ENCODE results near the gene CELF1. TPM values are rescaled to one million over a fixed set of nuclear protein-coding genes. Genes with fewer than 3 reads are reported as not detected.

CELF1 gene
- total and polyA plus RNA-seq, 2 of the 13 experiments (the other 11 are each of a cell fraction or from before 2014, with no cell fraction given): 69.0 to 80.1 TPM

DNA sequence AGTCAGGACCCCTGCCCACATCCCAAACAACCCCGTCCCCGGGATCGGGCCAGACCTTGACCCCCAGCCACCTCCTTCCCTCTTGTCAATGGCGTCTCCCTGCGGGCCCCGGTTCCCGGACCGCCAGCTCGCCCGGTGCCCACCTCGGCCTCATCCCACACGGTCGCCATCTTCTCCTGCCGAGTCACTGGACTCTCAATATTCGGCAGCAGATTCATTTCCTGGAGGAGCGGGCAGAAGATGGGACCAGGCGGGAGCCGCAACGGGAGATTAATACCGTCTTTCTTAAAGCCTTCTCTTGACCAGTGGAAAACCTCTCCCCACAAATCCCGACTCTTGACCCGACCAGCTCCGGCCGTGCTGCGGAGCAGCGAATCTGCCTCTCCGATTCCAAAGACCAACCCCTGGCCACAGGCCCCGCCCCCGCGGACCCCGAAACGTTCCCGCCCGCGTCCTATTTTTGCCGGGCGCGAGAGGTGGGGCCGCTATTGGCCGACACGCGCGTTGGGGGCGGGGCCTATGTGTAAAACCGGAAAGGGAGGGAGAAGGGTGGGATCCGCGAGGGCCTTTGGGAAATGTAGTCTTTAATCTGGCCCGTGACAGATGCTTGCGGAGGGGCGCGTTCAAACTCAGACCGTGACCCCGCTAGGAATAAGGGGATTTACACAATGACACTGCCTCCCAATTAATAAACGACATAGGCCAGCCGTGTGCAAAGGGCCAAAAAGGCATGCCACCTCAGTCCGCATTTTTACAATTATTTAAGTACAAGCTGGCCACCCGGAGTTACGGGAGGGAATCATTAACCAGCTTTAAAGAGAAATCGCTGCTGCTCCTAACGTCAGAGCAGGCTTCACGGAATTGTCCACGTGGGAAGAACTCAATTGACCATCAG is 126.6 kb downstream of the CELF1 start, which contains the start of gene PSMC3 (continued):
- TF ChIP-seq, protein P1, sequence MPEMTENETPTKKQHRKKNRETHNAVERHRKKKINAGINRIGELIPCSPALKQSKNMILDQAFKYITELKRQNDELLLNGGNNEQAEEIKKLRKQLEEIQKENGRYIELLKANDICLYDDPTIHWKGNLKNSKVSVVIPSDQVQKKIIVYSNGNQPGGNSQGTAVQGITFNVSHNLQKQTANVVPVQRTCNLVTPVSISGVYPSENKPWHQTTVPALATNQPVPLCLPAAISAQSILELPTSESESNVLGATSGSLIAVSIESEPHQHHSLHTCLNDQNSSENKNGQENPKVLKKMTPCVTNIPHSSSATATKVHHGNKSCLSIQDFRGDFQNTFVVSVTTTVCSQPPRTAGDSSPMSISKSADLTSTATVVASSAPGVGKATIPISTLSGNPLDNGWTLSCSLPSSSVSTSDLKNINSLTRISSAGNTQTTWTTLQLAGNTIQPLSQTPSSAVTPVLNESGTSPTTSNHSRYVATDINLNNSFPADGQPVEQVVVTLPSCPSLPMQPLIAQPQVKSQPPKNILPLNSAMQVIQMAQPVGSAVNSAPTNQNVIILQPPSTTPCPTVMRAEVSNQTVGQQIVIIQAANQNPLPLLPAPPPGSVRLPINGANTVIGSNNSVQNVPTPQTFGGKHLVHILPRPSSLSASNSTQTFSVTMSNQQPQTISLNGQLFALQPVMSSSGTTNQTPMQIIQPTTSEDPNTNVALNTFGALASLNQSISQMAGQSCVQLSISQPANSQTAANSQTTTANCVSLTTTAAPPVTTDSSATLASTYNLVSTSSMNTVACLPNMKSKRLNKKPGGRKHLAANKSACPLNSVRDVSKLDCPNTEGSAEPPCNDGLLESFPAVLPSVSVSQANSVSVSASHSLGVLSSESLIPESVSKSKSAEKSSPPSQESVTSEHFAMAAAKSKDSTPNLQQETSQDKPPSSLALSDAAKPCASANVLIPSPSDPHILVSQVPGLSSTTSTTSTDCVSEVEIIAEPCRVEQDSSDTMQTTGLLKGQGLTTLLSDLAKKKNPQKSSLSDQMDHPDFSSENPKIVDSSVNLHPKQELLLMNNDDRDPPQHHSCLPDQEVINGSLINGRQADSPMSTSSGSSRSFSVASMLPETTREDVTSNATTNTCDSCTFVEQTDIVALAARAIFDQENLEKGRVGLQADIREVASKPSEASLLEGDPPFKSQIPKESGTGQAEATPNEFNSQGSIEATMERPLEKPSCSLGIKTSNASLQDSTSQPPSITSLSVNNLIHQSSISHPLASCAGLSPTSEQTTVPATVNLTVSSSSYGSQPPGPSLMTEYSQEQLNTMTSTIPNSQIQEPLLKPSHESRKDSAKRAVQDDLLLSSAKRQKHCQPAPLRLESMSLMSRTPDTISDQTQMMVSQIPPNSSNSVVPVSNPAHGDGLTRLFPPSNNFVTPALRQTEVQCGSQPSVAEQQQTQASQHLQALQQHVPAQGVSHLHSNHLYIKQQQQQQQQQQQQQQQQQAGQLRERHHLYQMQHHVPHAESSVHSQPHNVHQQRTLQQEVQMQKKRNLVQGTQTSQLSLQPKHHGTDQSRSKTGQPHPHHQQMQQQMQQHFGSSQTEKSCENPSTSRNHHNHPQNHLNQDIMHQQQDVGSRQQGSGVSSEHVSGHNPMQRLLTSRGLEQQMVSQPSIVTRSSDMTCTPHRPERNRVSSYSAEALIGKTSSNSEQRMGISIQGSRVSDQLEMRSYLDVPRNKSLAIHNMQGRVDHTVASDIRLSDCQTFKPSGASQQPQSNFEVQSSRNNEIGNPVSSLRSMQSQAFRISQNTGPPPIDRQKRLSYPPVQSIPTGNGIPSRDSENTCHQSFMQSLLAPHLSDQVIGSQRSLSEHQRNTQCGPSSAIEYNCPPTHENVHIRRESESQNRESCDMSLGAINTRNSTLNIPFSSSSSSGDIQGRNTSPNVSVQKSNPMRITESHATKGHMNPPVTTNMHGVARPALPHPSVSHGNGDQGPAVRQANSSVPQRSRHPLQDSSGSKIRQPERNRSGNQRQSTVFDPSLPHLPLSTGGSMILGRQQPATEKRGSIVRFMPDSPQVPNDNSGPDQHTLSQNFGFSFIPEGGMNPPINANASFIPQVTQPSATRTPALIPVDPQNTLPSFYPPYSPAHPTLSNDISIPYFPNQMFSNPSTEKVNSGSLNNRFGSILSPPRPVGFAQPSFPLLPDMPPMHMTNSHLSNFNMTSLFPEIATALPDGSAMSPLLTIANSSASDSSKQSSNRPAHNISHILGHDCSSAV (CRISPR knock-in tag; IDR thresholded peaks at IDR 0.05; ENCODE audit: borderline replicate concordance): no peak
- TF ChIP-seq GTF2F1 (IDR thresholded peaks at IDR 0.05; ENCODE audit: low read length) (no peak), BRCA1 (CRISPR knock-in tag; IDR thresholded peaks at IDR 0.05) (0 out of 2 replicates have a peak, but pooled peaks have one; percentile 13), ZNF737 (CRISPR knock-in tag; IDR thresholded peaks at IDR 0.05; ENCODE audit: borderline replicate concordance) (no peak; the same call in 1 of the 2 replicates), ATM (IDR thresholded peaks at IDR 0.05; ENCODE audit: borderline replicate concordance) (no peak), ZNF451 (CRISPR knock-in tag; IDR thresholded peaks at IDR 0.05) (no peak; the same call in 1 of the 2 replicates), RBM39 (IDR thresholded peaks at IDR 0.05; ENCODE audit: low read depth, low read length, poor library complexity, severe bottlenecking) (peak; percentile 98), HCFC1 (IDR thresholded peaks at IDR 0.05; ENCODE audit: low read depth, low read length) (peak; percentile 84), ZNF317 (CRISPR knock-in tag; IDR thresholded peaks at IDR 0.05) (peak; percentile 52; the same call in 1 of the 2 replicates), MBD4 (IDR thresholded peaks at IDR 0.05; ENCODE audit: borderline replicate concordance, low read length) (no peak), PHF21A (CRISPR knock-in tag; IDR thresholded peaks at IDR 0.05) (peak; percentile 66; the same call in 1 of the 2 replicates), ASH2L (IDR thresholded peaks at IDR 0.05; ENCODE audit: insufficient read length, low read depth, low read length) (peak; percentile 92)
- TF ChIP-seq, protein P2, sequence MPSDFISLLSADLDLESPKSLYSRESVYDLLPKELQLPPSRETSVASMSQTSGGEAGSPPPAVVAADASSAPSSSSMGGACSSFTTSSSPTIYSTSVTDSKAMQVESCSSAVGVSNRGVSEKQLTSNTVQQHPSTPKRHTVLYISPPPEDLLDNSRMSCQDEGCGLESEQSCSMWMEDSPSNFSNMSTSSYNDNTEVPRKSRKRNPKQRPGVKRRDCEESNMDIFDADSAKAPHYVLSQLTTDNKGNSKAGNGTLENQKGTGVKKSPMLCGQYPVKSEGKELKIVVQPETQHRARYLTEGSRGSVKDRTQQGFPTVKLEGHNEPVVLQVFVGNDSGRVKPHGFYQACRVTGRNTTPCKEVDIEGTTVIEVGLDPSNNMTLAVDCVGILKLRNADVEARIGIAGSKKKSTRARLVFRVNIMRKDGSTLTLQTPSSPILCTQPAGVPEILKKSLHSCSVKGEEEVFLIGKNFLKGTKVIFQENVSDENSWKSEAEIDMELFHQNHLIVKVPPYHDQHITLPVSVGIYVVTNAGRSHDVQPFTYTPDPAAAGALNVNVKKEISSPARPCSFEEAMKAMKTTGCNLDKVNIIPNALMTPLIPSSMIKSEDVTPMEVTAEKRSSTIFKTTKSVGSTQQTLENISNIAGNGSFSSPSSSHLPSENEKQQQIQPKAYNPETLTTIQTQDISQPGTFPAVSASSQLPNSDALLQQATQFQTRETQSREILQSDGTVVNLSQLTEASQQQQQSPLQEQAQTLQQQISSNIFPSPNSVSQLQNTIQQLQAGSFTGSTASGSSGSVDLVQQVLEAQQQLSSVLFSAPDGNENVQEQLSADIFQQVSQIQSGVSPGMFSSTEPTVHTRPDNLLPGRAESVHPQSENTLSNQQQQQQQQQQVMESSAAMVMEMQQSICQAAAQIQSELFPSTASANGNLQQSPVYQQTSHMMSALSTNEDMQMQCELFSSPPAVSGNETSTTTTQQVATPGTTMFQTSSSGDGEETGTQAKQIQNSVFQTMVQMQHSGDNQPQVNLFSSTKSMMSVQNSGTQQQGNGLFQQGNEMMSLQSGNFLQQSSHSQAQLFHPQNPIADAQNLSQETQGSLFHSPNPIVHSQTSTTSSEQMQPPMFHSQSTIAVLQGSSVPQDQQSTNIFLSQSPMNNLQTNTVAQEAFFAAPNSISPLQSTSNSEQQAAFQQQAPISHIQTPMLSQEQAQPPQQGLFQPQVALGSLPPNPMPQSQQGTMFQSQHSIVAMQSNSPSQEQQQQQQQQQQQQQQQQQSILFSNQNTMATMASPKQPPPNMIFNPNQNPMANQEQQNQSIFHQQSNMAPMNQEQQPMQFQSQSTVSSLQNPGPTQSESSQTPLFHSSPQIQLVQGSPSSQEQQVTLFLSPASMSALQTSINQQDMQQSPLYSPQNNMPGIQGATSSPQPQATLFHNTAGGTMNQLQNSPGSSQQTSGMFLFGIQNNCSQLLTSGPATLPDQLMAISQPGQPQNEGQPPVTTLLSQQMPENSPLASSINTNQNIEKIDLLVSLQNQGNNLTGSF (CRISPR knock-in tag; IDR thresholded peaks at IDR 0.05): no peak
- TF ChIP-seq, protein P3, sequence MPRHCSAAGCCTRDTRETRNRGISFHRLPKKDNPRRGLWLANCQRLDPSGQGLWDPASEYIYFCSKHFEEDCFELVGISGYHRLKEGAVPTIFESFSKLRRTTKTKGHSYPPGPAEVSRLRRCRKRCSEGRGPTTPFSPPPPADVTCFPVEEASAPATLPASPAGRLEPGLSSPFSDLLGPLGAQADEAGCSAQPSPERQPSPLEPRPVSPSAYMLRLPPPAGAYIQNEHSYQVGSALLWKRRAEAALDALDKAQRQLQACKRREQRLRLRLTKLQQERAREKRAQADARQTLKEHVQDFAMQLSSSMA (CRISPR knock-in tag; IDR thresholded peaks at IDR 0.05): no peak
